Neuron (in vitro differentiated cells): ENCODE results near the gene CPM.

ENCODE experiments used
- H2AFZ ChIP-seq: one replicate; pipeline ENCODE4 v1.6.1; 2013; ENCODE audit warnings: low read depth, mild to moderate bottlenecking, inconsistent platforms, low read length, moderate library complexity
- H3K27me3 ChIP-seq: one replicate; pipeline ENCODE4 v1.6.1; 2013; ENCODE audit warnings: low read length; ENCODE audit not compliant: insufficient read depth
- H3K36me3 ChIP-seq: one replicate; pipeline ENCODE4 v1.6.1; 2013; ENCODE audit warnings: low read length; ENCODE audit not compliant: insufficient read depth
- H3K4me1 ChIP-seq: one replicate; pipeline ENCODE4 v1.6.1; 2013; ENCODE audit warnings: low read length; ENCODE audit not compliant: insufficient read depth
- H3K4me3 ChIP-seq: 2 replicates; pipeline ENCODE4 v1.5.1; 2013; ENCODE audit warnings: mild to moderate bottlenecking, low read length, moderate library complexity
- H3K9me3 ChIP-seq: one replicate; pipeline ENCODE4 v1.6.1; 2013; ENCODE audit warnings: low read length

The CPM gene

DNA sequence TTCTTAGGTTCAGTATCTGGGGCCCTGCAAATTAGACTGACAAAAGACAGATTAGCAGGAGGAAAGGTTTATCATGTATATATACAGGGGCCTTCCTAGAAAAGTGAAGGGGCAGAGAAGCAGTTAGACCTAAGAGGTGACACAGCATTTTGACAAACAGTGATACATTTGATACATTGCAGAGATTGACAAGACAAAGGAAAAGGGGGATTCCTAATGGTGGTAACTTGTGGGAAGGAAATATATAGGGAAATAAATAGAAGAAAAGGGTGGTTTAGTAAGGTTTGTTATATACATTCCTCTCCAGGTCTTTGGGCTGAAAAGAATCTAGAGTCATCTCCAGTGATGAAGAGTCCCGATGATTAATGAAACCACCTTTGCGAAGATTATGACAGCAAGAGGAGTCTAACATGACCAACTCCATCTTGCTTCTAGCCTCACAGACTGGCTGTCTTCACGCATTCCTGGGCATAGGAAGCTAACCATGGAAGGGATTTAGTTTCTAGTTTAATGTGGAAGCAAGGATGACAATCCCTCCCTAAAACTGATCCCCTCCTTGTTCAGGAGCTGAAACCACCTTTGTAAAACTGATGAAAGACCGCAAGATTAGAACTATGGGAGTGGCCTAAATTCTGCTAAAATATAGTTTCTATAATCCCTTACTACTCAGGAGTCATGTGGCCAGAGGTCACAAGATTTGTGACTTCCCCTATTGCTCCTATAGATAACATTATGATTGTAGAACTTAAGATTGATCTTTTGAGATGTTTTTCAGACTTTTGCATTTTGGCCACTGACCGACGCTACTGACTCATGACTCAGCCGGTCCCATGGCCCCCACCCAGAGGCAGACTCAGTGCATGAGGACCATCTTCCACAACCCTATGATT, 31.1 kb upstream of the CPM start:
- no peaks in the 10 kb centered on the region for H3K4me1 ChIP-seq
- no peaks in the 10 kb centered on the region for H3K36me3 ChIP-seq
- no peaks in the 10 kb centered on the region for H3K9me3 ChIP-seq
- H3K27me3 ChIP-seq, result peaks cover 4% of the 10 kb centered on the region
- H3K4me3 ChIP-seq, result no peak overlapping the region
- H2AFZ ChIP-seq, result no peak overlapping the region

GRCh38 chr12:68962877-68963855, 30.2 kb upstream of the CPM start:
- Histone ChIP-seq H3K36me3 (no peaks in the 10 kb centered on the region), H3K27me3 (peaks cover under 1% of the 10 kb centered on the region), H3K4me3 (no peak overlapping the region), H3K4me1 (no peaks in the 10 kb centered on the region), H2AFZ (no peak overlapping the region), H3K9me3 (no peaks in the 10 kb centered on the region)

DNA sequence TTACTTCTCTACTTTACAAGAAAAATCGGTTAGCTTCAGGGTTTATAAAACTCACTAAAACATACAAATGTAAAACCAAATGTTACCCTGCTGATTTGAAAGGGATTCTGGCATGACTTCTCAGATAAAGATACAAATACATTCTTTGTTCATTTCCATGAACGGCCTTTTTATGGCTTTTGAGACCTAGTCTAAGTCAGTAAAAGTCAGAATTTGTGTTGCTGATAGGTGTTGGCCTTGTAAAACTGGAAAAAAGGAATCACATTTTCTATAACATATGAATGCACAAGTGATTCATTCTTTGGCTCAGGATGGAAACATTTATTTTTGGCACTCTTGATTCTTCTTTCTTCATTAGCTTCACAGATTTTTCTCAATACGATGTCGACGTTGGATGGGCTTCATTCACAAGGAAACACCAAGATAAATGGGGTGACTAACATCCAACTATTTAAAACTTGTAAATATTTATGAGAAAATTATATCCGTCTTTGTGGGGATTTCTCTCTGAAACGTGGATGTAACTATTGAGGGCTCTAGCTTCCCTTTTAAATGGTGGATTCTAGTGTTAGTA, 27.0 kb upstream of the CPM start:
- H3K4me1 ChIP-seq, result no peaks in the 10 kb centered on the region
- no peaks in the 10 kb centered on the region for H3K36me3 ChIP-seq
- H3K4me3 ChIP-seq, result no peak overlapping the region
- H3K9me3 ChIP-seq, result peaks cover 2% of the 10 kb centered on the region
- H2AFZ ChIP-seq, result no peak overlapping the region
- H3K27me3 ChIP-seq, result no peaks in the 10 kb centered on the region

DNA sequence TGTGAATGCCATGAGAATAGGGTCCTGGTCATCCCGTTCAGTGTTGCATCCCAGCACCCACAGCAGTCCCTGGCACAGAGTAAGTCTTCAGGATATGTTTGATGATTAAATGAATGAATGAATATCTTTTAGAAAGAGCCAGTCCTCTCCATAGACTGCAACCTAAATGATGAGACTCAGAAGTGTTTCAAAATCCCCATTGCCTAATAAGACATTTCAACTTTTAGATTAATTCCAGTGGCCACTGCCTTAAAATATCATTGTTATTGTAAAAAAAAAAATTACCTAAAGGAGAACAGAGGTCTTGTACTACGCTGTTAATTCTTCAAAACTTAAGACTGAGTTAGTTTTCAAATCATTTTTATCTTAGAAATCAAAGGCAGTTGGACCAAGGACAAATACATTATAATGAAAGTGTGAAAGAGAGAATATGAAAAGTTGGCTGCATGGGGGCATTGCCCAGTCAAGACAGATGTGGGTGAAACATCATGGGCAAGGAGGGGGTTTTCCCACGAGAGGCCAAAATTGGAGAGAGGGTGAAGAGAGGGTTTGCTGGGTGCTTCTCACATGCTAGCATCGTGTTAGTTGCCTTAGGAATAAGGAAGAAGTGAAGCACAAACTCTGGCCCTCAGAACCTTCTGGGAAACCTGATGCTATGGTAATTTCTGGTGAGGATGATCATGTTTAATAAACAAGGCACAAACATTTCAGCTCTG, 26.3 kb upstream of the CPM start:
- H2AFZ ChIP-seq, result no peak overlapping the region
- H3K27me3 ChIP-seq, result no peaks in the 10 kb centered on the region
- no peaks in the 10 kb centered on the region for H3K36me3 ChIP-seq
- no peaks in the 10 kb centered on the region for H3K4me1 ChIP-seq
- H3K9me3 ChIP-seq, result peaks cover 2% of the 10 kb centered on the region
- H3K4me3 ChIP-seq, result no peak overlapping the region

GRCh38 chr12:68958322-68958721, 25.4 kb upstream of the CPM start:
- H3K9me3 ChIP-seq, result peaks cover 2% of the 10 kb centered on the region
- no peaks in the 10 kb centered on the region for H3K4me1 ChIP-seq
- no peak overlapping the region for H2AFZ ChIP-seq
- H3K4me3 ChIP-seq, result no peak overlapping the region
- H3K27me3 ChIP-seq, result no peaks in the 10 kb centered on the region
- H3K36me3 ChIP-seq, result no peaks in the 10 kb centered on the region

- Histone ChIP-seq H3K9me3 (peaks cover 2% of the 10 kb centered on the region), H2AFZ (no peak overlapping the region), H3K4me1 (no peaks in the 10 kb centered on the region), H3K36me3 (no peaks in the 10 kb centered on the region), H3K4me3 (no peak overlapping the region), H3K27me3 (no peaks in the 10 kb centered on the region)
Measured at GRCh38 chr12:68957273-68957672, 24.3 kb upstream of the CPM start.

DNA sequence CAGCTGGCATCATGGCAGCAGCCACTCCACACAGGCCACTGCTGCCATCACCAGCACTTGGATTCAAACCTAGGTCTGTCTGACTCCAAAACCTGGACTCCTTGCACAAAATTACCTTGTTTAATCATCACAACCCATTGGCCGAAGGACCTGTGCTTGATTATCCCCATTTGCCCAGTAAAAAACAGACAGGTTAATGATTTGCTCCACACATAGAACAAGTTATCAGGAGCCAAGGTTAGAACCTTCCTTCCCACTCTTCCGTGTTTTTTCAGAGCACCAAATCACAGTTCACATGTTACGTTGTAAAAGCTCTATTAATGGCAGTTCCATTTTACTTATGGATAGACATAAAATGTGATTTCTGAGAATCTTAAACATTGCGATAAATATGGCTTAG, 23.5 kb upstream of the CPM start:
- no peak overlapping the region for H3K4me3 ChIP-seq

DNA sequence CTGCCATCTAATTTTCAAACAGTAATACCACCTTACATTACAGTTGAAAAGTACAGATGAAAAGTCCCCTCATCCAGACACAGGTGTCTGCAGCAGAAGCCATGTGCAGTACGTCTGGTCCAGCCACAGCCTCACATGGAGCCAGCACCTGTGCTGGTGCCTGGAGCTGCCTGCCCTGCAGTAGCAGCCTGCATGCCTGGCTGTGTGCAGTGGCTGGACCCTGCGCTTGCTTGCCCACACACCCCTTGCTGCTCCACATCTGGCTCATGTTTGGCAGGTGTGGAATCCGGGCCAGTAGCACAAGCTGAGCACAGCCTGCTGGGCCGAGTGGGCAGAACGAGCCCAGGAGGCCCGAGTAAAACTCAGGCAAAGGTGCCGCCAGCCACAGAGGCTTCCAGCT, 21.8 kb upstream of the CPM start:
- no peaks in the 10 kb centered on the region for H3K36me3 ChIP-seq
- no peak overlapping the region for H2AFZ ChIP-seq
- H3K4me3 ChIP-seq, result no peak overlapping the region
- H3K9me3 ChIP-seq, result peaks cover 2% of the 10 kb centered on the region
- H3K4me1 ChIP-seq, result no peaks in the 10 kb centered on the region
- no peaks in the 10 kb centered on the region for H3K27me3 ChIP-seq

More for the DNA sequence above, 23.5 kb upstream of the CPM start:
- H3K36me3 ChIP-seq, result no peaks in the 10 kb centered on the region
- H3K4me1 ChIP-seq, result no peaks in the 10 kb centered on the region
- peaks cover 2% of the 10 kb centered on the region for H3K9me3 ChIP-seq
- H3K27me3 ChIP-seq, result no peaks in the 10 kb centered on the region
- no peak overlapping the region for H2AFZ ChIP-seq

DNA sequence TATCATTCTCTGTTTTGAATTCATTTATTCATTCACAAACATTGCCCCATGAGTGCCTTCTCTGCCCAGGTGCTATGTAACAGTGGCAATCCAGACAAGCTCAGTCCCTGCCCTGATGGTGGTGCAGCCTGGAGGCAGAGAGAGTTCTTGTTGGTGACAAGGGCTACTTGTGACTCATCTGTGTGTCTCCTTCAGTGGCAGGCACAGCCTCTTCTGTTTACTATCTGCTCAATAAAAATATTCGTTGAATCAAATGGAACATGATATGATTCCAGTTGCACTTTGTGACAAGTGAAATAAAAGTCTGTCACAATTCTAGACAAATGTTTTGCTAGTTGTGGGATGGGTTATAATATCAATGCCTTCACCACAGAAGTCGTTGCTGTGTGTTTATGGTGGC, 20.6 kb upstream of the CPM start:
- no peak overlapping the region for H2AFZ ChIP-seq
- H3K4me3 ChIP-seq, result no peak overlapping the region
- H3K4me1 ChIP-seq, result no peaks in the 10 kb centered on the region
- H3K9me3 ChIP-seq, result peaks cover 2% of the 10 kb centered on the region
- H3K36me3 ChIP-seq, result no peaks in the 10 kb centered on the region
- no peaks in the 10 kb centered on the region for H3K27me3 ChIP-seq

GRCh38 chr12:68951652-68952051, 18.7 kb upstream of the CPM start:
- peaks cover 2% of the 10 kb centered on the region for H3K9me3 ChIP-seq

GRCh38 chr12:68950511-68950910, 17.5 kb upstream of the CPM start:
- Histone ChIP-seq H3K4me3 (no peak overlapping the region), H3K36me3 (no peaks in the 10 kb centered on the region), H3K9me3 (no peaks in the 10 kb centered on the region), H3K4me1 (no peaks in the 10 kb centered on the region), H2AFZ (no peak overlapping the region), H3K27me3 (peaks cover 3% of the 10 kb centered on the region)

More at GRCh38 chr12:68951652-68952051, 18.7 kb upstream of the CPM start:
- no peak overlapping the region for H2AFZ ChIP-seq
- no peak overlapping the region for H3K4me3 ChIP-seq
- no peaks in the 10 kb centered on the region for H3K36me3 ChIP-seq
- H3K4me1 ChIP-seq, result no peaks in the 10 kb centered on the region
- H3K27me3 ChIP-seq, result peaks cover 3% of the 10 kb centered on the region

DNA sequence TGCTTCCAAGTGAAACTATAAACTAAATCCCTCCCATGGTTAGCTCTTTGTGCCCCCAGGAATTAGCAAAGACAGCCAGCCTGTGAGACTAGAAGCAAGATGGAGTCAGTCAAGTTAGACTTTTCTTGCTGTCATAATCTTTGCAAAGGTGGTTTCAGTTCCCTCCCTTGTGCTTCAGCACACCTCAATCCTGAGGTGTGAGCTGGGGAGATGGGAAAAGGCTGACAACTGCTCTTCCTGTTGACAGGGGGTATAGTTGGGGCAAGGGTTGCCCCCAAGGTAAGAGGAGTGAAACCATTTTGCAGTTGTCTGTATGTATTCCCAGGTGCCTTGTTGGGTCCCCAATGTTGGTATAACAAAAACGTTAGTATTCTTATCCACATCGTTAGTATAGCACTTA, 12.3 kb upstream of the CPM start:
- Histone ChIP-seq H3K4me1 (no peaks in the 10 kb centered on the region), H3K27me3 (peaks cover 3% of the 10 kb centered on the region), H3K4me3 (no peak overlapping the region), H3K36me3 (no peaks in the 10 kb centered on the region), H2AFZ (no peak overlapping the region), H3K9me3 (no peaks in the 10 kb centered on the region)
